Fibroblast of the aortic adventitia (primary cell): ENCODE data around the gene NT5C2. TPM values are rescaled to one million over a fixed set of nuclear protein-coding genes. Genes with fewer than 3 reads are reported as not detected.

Experiments used
- DNase-seq: peaks from one replicate; pipeline ENCODE4 v3.0.0-alpha.2; 2010; ENCODE audit warnings: low read depth
- H3K4me3 ChIP-seq: 2 replicates; pipeline ENCODE4 v1.5.1; 2011; ENCODE audit warnings: low read depth, mild to moderate bottlenecking, control low read depth, low read length, moderate library complexity
- total RNA-seq: library from RNA; depleted of rRNA; stranded (reverse); fragments of >200 nt; gene quantifications from 2 replicates; pipeline ENCODE4 v1.2.3, GENCODE V29; 2012; ENCODE audit warnings: low replicate concordance
- TF ChIP-seq, protein P1 (sequence below): IDR thresholded peaks from 2 replicates; pipeline ENCODE4 v1.5.1; 2011; ENCODE audit warnings: mild to moderate bottlenecking, low read length, control low read depth, inconsistent platforms; ENCODE audit not compliant: insufficient read depth

The NT5C2 gene
- total RNA-seq, 1 donor: 95.2 TPM

DNA sequence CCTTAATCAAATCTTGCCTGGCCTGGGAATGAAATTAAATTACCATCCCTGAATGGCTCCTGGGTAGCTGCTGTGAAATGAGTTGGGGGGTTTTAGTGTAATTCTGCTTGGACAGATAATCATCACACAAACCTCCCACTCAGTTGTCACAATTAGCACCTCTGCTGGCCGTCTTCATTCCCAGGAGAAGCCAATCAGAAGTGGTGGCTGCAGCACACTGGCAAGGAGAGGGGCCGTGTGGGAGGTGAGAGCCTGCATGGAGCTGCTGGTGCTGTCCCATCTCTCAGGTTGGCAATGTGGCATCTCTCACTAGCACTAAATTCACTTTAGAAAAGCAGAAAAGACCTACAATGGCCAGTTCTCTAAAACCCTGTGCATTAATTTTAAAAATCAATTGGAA, 92.5 kb downstream of the NT5C2 start:
- TF ChIP-seq, protein P1, sequence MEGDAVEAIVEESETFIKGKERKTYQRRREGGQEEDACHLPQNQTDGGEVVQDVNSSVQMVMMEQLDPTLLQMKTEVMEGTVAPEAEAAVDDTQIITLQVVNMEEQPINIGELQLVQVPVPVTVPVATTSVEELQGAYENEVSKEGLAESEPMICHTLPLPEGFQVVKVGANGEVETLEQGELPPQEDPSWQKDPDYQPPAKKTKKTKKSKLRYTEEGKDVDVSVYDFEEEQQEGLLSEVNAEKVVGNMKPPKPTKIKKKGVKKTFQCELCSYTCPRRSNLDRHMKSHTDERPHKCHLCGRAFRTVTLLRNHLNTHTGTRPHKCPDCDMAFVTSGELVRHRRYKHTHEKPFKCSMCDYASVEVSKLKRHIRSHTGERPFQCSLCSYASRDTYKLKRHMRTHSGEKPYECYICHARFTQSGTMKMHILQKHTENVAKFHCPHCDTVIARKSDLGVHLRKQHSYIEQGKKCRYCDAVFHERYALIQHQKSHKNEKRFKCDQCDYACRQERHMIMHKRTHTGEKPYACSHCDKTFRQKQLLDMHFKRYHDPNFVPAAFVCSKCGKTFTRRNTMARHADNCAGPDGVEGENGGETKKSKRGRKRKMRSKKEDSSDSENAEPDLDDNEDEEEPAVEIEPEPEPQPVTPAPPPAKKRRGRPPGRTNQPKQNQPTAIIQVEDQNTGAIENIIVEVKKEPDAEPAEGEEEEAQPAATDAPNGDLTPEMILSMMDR: no peak
- no peak overlapping the region for H3K4me3 ChIP-seq
- DNase-seq: no peak

DNA sequence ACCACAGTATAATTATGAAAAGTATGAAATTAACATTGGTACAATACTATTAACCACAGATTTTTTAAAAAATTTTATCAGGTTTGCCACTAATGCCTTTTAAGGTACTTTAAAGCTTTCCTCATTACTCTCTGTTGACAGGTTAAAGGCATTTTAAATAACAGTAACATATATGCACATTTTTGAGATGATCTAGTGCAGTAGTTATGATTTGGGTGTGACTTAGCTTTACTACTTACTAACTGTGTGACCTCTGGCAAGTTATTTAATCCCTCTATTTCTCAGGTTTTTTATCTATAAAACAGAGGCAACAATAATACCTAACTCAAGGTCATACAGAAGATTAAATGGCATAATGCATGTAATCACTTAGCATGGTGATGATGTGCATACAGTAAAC, 94.8 kb downstream of the NT5C2 start:
- TF ChIP-seq, protein P1: no peak
- no peak for DNase-seq
- no peak overlapping the region for H3K4me3 ChIP-seq

DNA sequence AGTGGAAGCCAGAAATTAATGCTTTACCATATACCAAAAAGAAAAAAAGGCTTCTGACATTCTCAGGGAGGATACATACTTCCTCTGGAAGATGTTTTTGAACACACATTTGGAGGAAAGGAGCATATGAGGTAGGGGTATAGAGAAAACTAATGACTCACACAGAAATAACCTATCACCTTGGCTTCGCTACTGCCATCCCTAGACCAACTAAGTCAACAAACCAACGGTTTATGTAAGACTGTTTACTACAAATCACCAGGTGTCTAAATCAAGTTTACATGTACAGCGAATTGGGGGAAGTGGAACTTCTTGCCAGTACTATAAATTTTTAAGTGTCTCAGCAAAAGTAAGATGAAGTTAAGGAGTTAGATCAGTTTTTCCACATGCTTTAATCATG, 96.9 kb downstream of the NT5C2 start:
- TF ChIP-seq, protein P1: no peak
- H3K4me3 ChIP-seq: no peak overlapping the region
- no peak for DNase-seq

DNA sequence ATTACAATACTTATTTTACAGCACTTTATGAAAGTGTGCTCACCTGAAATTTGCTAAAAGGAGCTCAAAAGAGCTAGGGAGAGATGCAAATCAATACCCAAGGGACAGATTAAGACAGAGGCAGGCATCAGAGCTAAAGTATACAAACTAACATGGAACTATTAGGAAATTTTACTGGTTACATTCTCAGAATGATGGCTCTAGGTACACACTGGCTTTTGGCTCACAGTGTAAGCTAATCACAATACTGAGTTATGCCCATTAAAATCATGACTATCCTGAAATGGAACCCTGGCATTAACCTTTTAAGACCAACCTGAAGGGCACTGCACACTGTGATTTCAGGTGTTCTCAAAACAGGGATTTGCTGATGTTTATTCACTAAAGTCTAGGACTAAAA, 98.1 kb downstream of the NT5C2 start:
- no peak for DNase-seq
- H3K4me3 ChIP-seq: no peak overlapping the region
- TF ChIP-seq, protein P1: no peak

DNA sequence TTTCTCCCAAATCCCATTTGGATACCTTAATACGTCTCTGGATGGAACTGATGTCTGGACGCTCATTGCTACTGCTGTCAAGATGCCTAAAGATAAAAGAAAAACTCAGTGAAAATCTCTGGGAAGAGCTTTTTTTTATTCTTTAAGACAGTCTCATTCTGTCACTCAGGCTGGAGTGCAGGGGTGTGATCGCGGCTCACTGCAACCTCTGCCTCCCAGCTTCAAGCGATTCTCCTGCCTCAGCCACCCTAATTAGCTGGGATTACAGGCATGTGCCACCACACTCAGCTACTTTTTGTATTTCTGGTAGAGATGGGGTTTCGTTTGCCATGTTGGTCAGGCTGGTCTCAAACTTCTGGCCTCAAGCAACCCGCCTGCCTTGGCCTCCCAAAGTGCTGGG, 102.2 kb downstream of the NT5C2 start:
- no peak overlapping the region for H3K4me3 ChIP-seq
- no peak for DNase-seq
- TF ChIP-seq, protein P1: no peak

DNA sequence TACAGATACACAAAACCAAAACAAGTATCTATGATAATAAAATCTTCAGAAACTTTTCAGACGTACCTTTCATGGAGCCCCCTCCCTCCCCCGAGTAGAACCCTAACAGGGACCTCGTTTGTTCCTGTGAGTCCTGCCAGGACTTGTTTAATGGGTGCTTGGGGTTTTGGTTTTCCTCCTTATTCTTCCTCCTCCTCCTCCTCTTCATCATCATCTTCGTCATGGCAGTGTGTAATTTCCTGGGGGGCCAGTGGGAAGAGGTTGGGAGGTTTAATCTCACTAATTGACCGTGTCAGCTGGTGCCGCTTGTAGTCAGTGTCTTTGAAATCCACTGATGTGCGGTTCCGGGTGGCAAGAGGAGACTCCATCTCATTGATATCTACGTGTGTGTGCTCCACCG, 103.6 kb downstream of the NT5C2 start:
- TF ChIP-seq, protein P1: no peak
- H3K4me3 ChIP-seq: no peak overlapping the region
- no peak for DNase-seq

DNA sequence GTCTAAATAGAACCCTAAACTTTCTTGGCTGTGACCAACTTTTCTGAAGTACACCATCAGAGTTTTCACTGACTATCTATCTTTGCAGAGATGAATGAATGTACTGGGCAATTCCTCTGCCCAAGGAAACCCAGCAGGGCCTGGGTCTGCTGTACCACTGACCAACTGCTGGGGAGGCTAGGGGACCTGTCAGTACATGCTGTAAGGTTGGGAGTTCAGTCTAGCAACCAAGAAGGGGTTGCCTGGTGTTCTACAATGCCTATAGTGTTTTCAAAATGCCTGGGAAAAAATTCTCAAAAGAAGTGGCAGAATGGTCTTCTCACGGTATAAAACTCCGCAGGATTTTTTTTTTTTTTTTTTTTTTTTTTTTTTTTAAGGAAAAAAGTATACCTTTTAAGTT, 106.3 kb downstream of the NT5C2 start:
- DNase-seq: no peak
- H3K4me3 ChIP-seq: no peak overlapping the region
- TF ChIP-seq, protein P1: no peak
